ENCODE measurements around the gene ALOX12B.

DNA sequence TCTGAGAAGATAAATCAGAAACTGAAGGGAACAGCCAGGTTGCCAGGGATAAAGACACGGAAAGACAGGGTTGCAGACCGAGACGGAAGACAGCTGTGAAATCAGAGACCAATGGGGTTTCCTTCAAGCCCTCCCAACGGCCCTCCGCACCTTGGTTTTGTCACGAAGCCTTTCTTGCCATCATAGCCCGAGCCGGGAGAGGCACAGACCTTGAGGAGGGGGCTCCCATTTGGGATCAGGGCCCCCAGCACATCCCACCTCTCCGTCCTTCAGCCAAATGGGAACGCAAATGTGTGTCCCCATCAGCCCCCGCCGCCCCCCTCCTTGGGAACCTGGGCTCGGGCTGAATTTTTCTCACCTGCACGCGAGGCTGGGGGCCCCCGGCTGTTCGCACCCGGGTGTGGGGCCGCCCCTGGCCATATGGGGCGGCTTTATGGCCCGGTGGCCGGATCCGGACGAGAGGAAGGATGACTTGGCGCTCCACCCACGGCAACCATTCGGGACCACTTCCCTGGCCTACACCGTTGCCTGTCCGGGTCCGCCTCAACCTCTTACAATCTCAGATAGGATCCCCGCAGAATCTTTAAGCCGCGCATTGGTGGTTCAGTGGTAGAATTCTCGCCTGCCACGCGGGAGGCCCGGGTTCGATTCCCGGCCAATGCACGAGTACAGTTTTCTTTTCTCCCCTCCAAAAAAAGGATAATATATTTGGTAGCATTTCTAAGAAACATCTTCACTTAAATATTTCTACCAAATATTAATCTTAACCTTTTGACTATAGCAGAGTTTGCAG is 37.8 kb upstream of the ALOX12B start:
- TF ChIP-seq, protein P1, sequence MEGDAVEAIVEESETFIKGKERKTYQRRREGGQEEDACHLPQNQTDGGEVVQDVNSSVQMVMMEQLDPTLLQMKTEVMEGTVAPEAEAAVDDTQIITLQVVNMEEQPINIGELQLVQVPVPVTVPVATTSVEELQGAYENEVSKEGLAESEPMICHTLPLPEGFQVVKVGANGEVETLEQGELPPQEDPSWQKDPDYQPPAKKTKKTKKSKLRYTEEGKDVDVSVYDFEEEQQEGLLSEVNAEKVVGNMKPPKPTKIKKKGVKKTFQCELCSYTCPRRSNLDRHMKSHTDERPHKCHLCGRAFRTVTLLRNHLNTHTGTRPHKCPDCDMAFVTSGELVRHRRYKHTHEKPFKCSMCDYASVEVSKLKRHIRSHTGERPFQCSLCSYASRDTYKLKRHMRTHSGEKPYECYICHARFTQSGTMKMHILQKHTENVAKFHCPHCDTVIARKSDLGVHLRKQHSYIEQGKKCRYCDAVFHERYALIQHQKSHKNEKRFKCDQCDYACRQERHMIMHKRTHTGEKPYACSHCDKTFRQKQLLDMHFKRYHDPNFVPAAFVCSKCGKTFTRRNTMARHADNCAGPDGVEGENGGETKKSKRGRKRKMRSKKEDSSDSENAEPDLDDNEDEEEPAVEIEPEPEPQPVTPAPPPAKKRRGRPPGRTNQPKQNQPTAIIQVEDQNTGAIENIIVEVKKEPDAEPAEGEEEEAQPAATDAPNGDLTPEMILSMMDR (IDR thresholded peaks at IDR 0.05), result no peak
- no peak for TF ChIP-seq POLR2A (IDR thresholded peaks at IDR 0.05)
